Ishikawa (cell line): ENCODE results near the gene CSDE1.

Source experiments
- CEBPB ChIP-seq: IDR thresholded peaks from 2 replicates; pipeline ENCODE4 v1.6.1; 2012
- CREB1 ChIP-seq: IDR thresholded peaks from 2 replicates; pipeline ENCODE4 v1.6.1; 2012; ENCODE audit warnings: low read depth
- EGR1 ChIP-seq: IDR thresholded peaks from 2 replicates; pipeline ENCODE4 v1.6.1; 2012
- EP300 ChIP-seq: IDR thresholded peaks from 2 replicates; pipeline ENCODE4 v1.6.1; 2012; ENCODE audit warnings: borderline replicate concordance
- FOXM1 ChIP-seq: IDR thresholded peaks from 2 replicates; pipeline ENCODE4 v1.6.1; 2012; ENCODE audit warnings: low read depth, borderline replicate concordance
- MAX ChIP-seq: IDR thresholded peaks from 2 replicates; pipeline ENCODE4 v1.6.1; 2012
- NFIC ChIP-seq: IDR thresholded peaks from 2 replicates; pipeline ENCODE4 v1.6.1; 2012
- RAD21 ChIP-seq: IDR thresholded peaks from 2 replicates; pipeline ENCODE4 v1.6.1; 2012; ENCODE audit warnings: low read depth
- TAF1 ChIP-seq: IDR thresholded peaks from 2 replicates; pipeline ENCODE4 v1.6.1; 2012; ENCODE audit warnings: low read depth, mild to moderate bottlenecking
- TCF12 ChIP-seq: IDR thresholded peaks from 2 replicates; pipeline ENCODE4 v1.6.1; 2012; ENCODE audit warnings: low read depth
- TEAD4 ChIP-seq: IDR thresholded peaks from 2 replicates; pipeline ENCODE4 v1.6.1; 2012
- YY1 ChIP-seq: IDR thresholded peaks from 2 replicates; pipeline ENCODE4 v1.6.1; 2012; ENCODE audit warnings: low read depth
- ZBTB7A ChIP-seq: IDR thresholded peaks from 2 replicates; pipeline ENCODE4 v1.6.1; 2012; ENCODE audit warnings: low read depth
- TF ChIP-seq, protein P1 (sequence below): IDR thresholded peaks from 2 replicates; pipeline ENCODE4 v1.6.1; 2012; ENCODE audit warnings: low read depth, mild to moderate bottlenecking
- TF ChIP-seq, protein P2 (sequence below): IDR thresholded peaks from 2 replicates; pipeline ENCODE4 v1.6.1; 2012

CSDE1 gene

DNA sequence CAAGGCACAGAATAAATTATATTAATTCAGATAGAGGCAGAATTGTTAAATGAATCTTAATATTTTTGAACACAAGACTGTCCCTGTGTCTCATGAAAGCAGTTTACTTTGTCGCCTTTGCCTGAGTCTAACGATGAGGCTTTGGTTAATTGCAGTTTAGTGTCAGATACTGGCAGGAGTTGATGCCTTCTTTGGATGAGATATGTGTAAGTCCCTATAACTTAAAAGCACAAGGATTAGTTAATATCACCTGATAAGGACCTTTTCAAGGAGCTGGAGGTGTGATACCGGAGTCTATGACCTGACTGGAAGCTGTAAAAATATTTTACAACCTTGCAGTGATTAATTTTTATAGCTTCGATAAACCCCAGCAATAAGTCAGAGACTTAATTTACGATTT lies 24.7 kb upstream of the CSDE1 start:
- TF ChIP-seq NFIC (no peak), EGR1 (no peak), FOXM1 (no peak), CEBPB (no peak), RAD21 (no peak), TCF12 (no peak), TAF1 (no peak), EP300 (no peak), CREB1 (no peak), ZBTB7A (no peak), MAX (no peak), YY1 (no peak), TEAD4 (no peak)
- TF ChIP-seq, protein P1, sequence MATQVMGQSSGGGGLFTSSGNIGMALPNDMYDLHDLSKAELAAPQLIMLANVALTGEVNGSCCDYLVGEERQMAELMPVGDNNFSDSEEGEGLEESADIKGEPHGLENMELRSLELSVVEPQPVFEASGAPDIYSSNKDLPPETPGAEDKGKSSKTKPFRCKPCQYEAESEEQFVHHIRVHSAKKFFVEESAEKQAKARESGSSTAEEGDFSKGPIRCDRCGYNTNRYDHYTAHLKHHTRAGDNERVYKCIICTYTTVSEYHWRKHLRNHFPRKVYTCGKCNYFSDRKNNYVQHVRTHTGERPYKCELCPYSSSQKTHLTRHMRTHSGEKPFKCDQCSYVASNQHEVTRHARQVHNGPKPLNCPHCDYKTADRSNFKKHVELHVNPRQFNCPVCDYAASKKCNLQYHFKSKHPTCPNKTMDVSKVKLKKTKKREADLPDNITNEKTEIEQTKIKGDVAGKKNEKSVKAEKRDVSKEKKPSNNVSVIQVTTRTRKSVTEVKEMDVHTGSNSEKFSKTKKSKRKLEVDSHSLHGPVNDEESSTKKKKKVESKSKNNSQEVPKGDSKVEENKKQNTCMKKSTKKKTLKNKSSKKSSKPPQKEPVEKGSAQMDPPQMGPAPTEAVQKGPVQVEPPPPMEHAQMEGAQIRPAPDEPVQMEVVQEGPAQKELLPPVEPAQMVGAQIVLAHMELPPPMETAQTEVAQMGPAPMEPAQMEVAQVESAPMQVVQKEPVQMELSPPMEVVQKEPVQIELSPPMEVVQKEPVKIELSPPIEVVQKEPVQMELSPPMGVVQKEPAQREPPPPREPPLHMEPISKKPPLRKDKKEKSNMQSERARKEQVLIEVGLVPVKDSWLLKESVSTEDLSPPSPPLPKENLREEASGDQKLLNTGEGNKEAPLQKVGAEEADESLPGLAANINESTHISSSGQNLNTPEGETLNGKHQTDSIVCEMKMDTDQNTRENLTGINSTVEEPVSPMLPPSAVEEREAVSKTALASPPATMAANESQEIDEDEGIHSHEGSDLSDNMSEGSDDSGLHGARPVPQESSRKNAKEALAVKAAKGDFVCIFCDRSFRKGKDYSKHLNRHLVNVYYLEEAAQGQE = no peak
- TF ChIP-seq, protein P2, sequence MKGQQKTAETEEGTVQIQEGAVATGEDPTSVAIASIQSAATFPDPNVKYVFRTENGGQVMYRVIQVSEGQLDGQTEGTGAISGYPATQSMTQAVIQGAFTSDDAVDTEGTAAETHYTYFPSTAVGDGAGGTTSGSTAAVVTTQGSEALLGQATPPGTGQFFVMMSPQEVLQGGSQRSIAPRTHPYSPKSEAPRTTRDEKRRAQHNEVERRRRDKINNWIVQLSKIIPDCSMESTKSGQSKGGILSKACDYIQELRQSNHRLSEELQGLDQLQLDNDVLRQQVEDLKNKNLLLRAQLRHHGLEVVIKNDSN = no peak

DNA sequence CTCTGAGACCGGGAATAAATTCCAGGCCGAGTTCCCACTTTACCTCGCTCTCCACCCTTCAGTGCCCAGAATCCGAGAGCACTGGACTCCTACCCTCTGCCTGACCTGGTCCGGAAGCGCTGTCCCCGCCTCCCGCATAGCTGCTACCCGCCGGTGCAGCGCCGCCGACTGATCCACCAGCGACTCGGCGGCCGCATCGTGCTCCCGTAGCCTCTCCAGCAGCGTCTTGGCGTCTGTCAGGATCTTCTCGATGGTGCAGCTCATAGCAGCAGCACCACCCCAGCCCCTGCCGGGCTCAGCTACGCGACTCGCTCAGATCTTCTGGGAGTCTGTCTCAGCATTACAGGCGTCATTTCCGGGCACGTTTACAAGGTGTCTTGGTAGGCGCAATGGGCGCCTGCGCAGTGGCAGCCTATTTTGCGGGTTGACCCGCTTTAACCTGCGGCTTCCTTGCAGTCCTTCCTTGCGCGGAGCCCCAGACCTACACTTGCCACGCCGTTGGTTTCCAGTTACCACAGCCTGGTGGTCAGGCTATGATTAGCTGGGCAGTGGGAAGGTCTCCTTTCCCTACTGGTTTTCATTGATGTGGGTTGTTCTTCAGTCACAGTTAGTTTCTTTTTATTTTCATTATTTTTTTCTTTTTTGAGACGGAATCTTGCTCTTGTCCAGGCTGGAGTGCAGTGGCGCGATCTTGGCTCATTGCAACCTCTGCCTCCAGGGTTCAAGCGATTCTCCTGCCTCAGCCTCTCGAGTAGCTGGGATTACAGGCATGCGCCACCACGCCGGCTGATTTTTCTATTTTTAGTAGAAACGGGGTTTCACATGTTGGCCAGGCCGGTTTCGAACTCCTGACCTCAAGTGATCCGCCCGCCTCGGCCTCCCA lies 22.8 kb upstream of the CSDE1 start, which contains the start of gene SIKE1:
TSS of gene SIKE1 (minus strand) at position 342 of the 883 bp plus-strand sequence. CDS start at position 264, 78 bp downstream.
- peak; percentile 89 for TF ChIP-seq CREB1
- TF ChIP-seq TAF1 = peak; percentile 81; the same call in 1 of the 2 replicates
- TF ChIP-seq FOXM1 = no peak
- peak; percentile 73 for TF ChIP-seq MAX
- TF ChIP-seq EP300 = no peak

DNA sequence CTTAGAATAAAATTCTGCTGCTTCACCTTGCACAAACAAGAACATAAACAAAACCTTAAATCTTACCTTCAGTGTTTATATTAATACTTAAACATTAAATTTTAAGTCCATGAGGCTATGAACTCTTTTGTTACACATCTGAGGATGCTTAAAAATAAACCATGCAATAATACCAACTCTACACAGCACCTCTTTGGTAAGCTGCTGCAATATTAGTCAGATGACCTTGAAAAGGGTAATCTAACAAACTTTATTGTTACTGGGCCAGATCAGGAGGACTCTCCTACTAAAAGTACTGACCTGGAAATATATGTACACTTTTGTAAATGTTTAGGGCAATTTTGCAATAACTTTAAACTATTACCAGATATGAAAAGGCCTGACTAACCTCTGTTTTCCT lies 21.9 kb upstream of the CSDE1 start:
- TF ChIP-seq CREB1 = no peak
- no peak for TF ChIP-seq ZBTB7A
- no peak for TF ChIP-seq NFIC
- TF ChIP-seq TAF1 = no peak
- TF ChIP-seq, protein P2 = no peak
- TF ChIP-seq YY1 = no peak
- no peak for TF ChIP-seq CEBPB
- TF ChIP-seq EP300 = no peak
- TF ChIP-seq RAD21 = no peak
- TF ChIP-seq TEAD4 = no peak
- no peak for TF ChIP-seq FOXM1
- TF ChIP-seq MAX = no peak

GRCh38 chr1:114771992-114772391 lies 14.2 kb upstream of the CSDE1 start:
- TF ChIP-seq, protein P2 = no peak
- TF ChIP-seq RAD21 (no peak), ZBTB7A (no peak), TCF12 (no peak), CREB1 (no peak), FOXM1 (no peak), EGR1 (no peak), YY1 (no peak), NFIC (no peak), EP300 (no peak), MAX (no peak), TAF1 (no peak), CEBPB (no peak), TEAD4 (no peak)
- TF ChIP-seq, protein P1 = no peak

DNA sequence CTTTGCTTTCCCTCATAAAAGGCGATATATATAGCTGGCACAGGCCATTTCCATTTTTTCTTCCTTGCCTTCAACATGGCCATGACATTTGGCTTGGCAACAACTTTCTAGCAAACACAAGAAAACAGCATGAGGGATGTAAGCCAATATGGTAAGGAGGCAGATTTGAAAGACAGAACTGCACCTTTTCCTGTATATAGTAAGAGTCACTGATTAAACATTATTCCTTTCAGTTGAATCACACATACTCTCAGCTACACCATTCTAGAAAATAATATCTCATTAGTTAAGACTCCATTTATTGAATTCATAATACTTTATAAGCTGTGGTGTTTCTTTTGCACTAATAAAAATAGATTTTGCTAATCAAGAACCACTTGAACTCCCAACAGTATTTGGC lies 13.2 kb upstream of the CSDE1 start:
- TF ChIP-seq RAD21 (no peak), FOXM1 (no peak), TAF1 (no peak), MAX (no peak), NFIC (no peak), EGR1 (no peak), YY1 (no peak)
- TF ChIP-seq, protein P2 = no peak
